Astrocyte (in vitro differentiated cells and primary cell): ENCODE measurements around the gene SBF2.

ENCODE experiments used
- EZH2 ChIP-seq: IDR thresholded peaks from 2 replicates; pipeline ENCODE4 v1.6.1; 2012; ENCODE audit warnings: mild to moderate bottlenecking, low read length, inconsistent platforms; ENCODE audit not compliant: insufficient read depth
- TF ChIP-seq, protein P1 (sequence below): IDR thresholded peaks from 2 replicates; pipeline ENCODE4 v1.5.1; 2011; ENCODE audit warnings: low read depth, mild to moderate bottlenecking, inconsistent platforms, low read length, moderate library complexity; ENCODE audit not compliant: insufficient read depth

DNA sequence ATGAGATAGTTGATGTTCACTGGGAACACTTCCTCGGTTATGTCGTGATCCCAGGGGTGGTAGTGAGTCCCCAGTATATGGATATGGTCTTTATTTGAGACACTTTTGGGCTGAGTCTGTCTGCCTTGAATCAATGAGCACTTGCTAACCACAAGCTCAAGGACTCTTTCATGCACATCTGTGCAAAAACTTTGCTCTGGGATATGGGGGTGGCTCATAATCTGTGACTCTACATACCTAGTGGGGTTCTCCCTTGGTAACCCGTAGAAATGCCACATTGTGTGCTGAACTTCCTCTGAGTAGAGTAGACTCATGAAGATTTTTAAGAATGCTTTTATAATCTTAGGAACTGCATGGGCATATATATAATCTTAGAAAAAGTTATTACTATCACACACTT is 560.8 kb downstream of the SBF2 start:
- no peak for TF ChIP-seq EZH2
- TF ChIP-seq, protein P1, sequence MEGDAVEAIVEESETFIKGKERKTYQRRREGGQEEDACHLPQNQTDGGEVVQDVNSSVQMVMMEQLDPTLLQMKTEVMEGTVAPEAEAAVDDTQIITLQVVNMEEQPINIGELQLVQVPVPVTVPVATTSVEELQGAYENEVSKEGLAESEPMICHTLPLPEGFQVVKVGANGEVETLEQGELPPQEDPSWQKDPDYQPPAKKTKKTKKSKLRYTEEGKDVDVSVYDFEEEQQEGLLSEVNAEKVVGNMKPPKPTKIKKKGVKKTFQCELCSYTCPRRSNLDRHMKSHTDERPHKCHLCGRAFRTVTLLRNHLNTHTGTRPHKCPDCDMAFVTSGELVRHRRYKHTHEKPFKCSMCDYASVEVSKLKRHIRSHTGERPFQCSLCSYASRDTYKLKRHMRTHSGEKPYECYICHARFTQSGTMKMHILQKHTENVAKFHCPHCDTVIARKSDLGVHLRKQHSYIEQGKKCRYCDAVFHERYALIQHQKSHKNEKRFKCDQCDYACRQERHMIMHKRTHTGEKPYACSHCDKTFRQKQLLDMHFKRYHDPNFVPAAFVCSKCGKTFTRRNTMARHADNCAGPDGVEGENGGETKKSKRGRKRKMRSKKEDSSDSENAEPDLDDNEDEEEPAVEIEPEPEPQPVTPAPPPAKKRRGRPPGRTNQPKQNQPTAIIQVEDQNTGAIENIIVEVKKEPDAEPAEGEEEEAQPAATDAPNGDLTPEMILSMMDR = no peak
